ENCODE measurements around the gene XYLT2.

The XYLT2 gene

GRCh38 chr17:50364715-50365114 lies 18.8 kb downstream of the XYLT2 start:
- peaks cover 35% of the 10 kb centered on the region for H3K36me3 ChIP-seq (ENCODE audit: insufficient read depth, low read length)
- H3F3A ChIP-seq (ENCODE audit: low read depth), result no peaks in the 10 kb centered on the region
- no peak overlapping the region for H2AFZ ChIP-seq (ENCODE audit: low read length)
- no peaks in the 10 kb centered on the region for H3K27me3 ChIP-seq (ENCODE audit: insufficient read depth, low read length, poor library complexity, severe bottlenecking)
- H3K9me2 ChIP-seq (replicated peaks; ENCODE audit: low read depth, low read length), result no peaks in the 10 kb centered on the region
- TF ChIP-seq CTCF (conservative IDR thresholded peaks at IDR 0.05; ENCODE audit: low read length) (no peak), EZH2phosphoT487 (IDR thresholded peaks at IDR 0.05; ENCODE audit: borderline replicate concordance) (no peak)
- no peaks in the 10 kb centered on the region for H3K9me3 ChIP-seq (ENCODE audit: insufficient read depth, low read depth, low read length)
- H3K4me1 ChIP-seq (ENCODE audit: insufficient read depth, low read length, poor library complexity, severe bottlenecking), result no peaks in the 10 kb centered on the region
- peaks cover 11% of the 10 kb centered on the region; the same call in 1 of the 2 replicates for H3K79me2 ChIP-seq (ENCODE audit: insufficient read depth, low read length)
- H3K4me2 ChIP-seq (ENCODE audit: low read depth, low read length, poor library complexity, severe bottlenecking), result no peak overlapping the region
- H3K9ac ChIP-seq (ENCODE audit: low read depth, low read length, poor library complexity, severe bottlenecking), result no peak overlapping the region
- no peaks in the 10 kb centered on the region for H4K20me1 ChIP-seq (ENCODE audit: insufficient read depth, low read length, poor library complexity, severe bottlenecking)
- H3K4me3 ChIP-seq (ENCODE audit: low read length, poor library complexity, severe bottlenecking), result no peak overlapping the region

- no peak overlapping the region for H3K4me3 ChIP-seq (ENCODE audit: low read length, poor library complexity, severe bottlenecking)
- no peaks in the 10 kb centered on the region for H4K20me1 ChIP-seq (ENCODE audit: insufficient read depth, low read length, poor library complexity, severe bottlenecking)
- H3K79me2 ChIP-seq (ENCODE audit: insufficient read depth, low read length), result peaks cover 16% of the 10 kb centered on the region; the same call in 1 of the 2 replicates
- H3K9me3 ChIP-seq (ENCODE audit: insufficient read depth, low read depth, low read length), result no peaks in the 10 kb centered on the region
- H3K4me1 ChIP-seq (ENCODE audit: insufficient read depth, low read length, poor library complexity, severe bottlenecking), result no peaks in the 10 kb centered on the region
- H3F3A ChIP-seq (ENCODE audit: low read depth), result no peaks in the 10 kb centered on the region
- no peaks in the 10 kb centered on the region for H3K27me3 ChIP-seq (ENCODE audit: insufficient read depth, low read length, poor library complexity, severe bottlenecking)
- TF ChIP-seq CTCF (conservative IDR thresholded peaks at IDR 0.05; ENCODE audit: low read length) (no peak), EZH2phosphoT487 (IDR thresholded peaks at IDR 0.05; ENCODE audit: borderline replicate concordance) (no peak)
- H3K36me3 ChIP-seq (ENCODE audit: insufficient read depth, low read length), result peaks cover 39% of the 10 kb centered on the region
- H3K9me2 ChIP-seq (replicated peaks; ENCODE audit: low read depth, low read length), result no peaks in the 10 kb centered on the region
- no peak overlapping the region for H3K4me2 ChIP-seq (ENCODE audit: low read depth, low read length, poor library complexity, severe bottlenecking)
- H3K9ac ChIP-seq (ENCODE audit: low read depth, low read length, poor library complexity, severe bottlenecking), result no peak overlapping the region
- H2AFZ ChIP-seq (ENCODE audit: low read length), result no peak overlapping the region
Measured at GRCh38 chr17:50365165-50365564, 19.2 kb downstream of the XYLT2 start.

GRCh38 chr17:50365649-50366393 lies 19.9 kb downstream of the XYLT2 start:
- Histone ChIP-seq H3K9ac (ENCODE audit: low read depth, low read length, poor library complexity, severe bottlenecking) (no peak overlapping the region), H3K36me3 (ENCODE audit: insufficient read depth, low read length) (peaks cover 44% of the 10 kb centered on the region), H3K4me3 (ENCODE audit: low read length, poor library complexity, severe bottlenecking) (no peak overlapping the region), H3K27me3 (ENCODE audit: insufficient read depth, low read length, poor library complexity, severe bottlenecking) (no peaks in the 10 kb centered on the region), H4K20me1 (ENCODE audit: insufficient read depth, low read length, poor library complexity, severe bottlenecking) (no peaks in the 10 kb centered on the region), H3K9me3 (ENCODE audit: insufficient read depth, low read depth, low read length) (no peaks in the 10 kb centered on the region), H3K4me2 (ENCODE audit: low read depth, low read length, poor library complexity, severe bottlenecking) (no peak overlapping the region), H3K79me2 (ENCODE audit: insufficient read depth, low read length) (peaks cover 22% of the 10 kb centered on the region), H3K4me1 (ENCODE audit: insufficient read depth, low read length, poor library complexity, severe bottlenecking) (peaks cover 5% of the 10 kb centered on the region), H3F3A (ENCODE audit: low read depth) (no peaks in the 10 kb centered on the region), H3K9me2 (replicated peaks; ENCODE audit: low read depth, low read length) (no peaks in the 10 kb centered on the region), H2AFZ (ENCODE audit: low read length) (no peak overlapping the region)
- no peak for TF ChIP-seq CTCF (conservative IDR thresholded peaks at IDR 0.05; ENCODE audit: low read length)
- no peak for TF ChIP-seq EZH2phosphoT487 (IDR thresholded peaks at IDR 0.05; ENCODE audit: borderline replicate concordance)

All from Loucy (cell line).